ENCODE results near the gene GAP43.

GRCh38 chr3:115712871-115713270 is 89.6 kb downstream of the GAP43 start:
- TF ChIP-seq CTCF (IDR thresholded peaks at IDR 0.05; ENCODE audit: low read depth, low read length, poor library complexity, severe bottlenecking) (no peak), EZH2phosphoT487 (IDR thresholded peaks at IDR 0.05; ENCODE audit: borderline replicate concordance, low read length) (no peak)
